C4-2B (cell line): ENCODE data around the gene TP53TG3.
"Not testable (repeated sequence)": the region's sequence is repeated elsewhere in the genome, so short reads cannot be mapped to it uniquely, and the experiment has no call there.

Source experiments
- H3K27ac ChIP-seq: fragments of 450-650 bp; 2 replicates; pipeline ENCODE4 v1.5.1; 2017

TP53TG3 gene, protein sequence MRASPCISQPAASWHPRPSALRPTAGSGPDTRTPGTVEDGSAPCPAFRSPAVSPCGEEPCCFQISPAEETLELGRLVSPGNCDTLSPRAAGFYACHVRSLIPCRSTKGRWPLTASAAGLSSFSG

DNA sequence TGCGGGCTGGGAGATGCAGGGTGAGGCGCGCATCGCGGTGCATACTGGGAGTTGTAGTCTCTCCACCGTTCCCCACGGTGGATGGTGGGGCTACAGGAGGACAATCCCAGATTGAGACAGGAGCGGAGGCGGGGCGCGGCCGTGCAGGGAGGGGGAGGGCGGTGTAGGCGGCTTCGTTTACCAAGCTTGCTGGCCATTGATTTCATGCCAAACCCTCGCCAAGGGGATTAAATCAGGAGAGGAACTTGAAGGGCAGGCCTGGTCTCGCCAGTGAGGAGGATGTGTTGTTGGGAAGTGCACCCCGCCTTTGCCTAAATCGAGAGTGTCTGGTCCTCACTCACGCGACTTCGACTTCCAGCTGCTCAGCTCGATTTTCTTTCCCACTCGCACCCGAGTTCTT, at the start of gene TP53TG3:
TP53TG3 (minus strand) TSS at position 101 of the 400 bp plus-strand sequence; CDS start at position 33, 68 bp downstream.
- H3K27ac ChIP-seq = not testable (repeated sequence)

DNA sequence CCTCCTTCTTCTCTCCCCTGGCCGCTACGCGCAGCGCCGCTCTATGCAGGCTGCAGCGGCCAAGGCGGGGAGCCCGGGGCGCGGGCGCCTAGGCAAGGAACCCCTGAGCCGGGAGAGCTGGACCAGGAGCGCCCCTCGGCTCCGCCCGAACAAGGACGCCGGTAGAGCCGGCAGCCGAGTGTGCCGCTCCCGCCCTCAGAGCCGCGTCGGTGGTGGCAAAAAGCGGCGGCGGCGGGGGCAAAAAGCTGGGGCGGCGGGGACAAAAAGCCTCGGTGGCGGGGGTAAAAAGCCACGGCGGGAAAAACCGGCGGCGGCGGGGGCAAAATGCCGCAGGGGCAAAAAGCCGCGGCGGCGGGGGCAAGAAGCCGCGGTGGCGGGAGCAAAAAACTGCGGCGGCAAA, 25.1 kb downstream of the TP53TG3 start:
- H3K27ac ChIP-seq = not testable (repeated sequence)

DNA sequence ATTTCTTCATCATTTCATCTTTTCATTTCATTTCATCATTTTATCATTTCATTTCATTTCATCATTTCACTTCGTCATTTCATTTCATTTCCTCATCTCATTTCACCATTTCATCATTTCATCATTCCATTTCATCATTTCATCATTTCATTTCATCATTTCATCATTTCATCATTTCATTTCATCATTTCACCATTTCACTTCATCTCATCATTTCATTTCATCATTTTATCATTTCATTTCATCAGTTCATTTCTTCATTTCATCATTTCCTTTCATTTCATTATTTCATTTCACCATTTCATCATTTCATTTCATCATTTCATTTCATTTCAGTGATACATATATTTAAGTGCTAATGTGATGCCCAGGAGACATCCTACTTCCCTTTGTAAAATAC, 28.4 kb downstream of the TP53TG3 start:
- not testable (repeated sequence) for H3K27ac ChIP-seq

DNA sequence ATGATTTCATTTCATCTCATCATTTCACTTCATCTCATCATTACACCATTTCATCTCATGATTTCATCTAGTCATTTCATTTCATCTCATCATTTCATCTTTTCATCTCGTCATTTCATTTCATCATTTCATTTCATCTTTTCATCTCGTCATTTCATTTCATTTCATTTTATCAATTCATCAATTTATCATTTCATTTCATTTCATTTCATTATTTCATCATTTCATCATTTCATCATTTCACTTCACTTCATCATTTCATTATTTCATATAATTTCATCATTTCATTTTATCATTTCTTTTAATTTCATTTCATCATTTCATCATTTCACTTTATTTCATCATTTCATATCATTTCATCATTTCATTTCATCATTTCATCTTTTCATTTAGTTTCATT, 29.2 kb downstream of the TP53TG3 start:
- not testable (repeated sequence) for H3K27ac ChIP-seq

DNA sequence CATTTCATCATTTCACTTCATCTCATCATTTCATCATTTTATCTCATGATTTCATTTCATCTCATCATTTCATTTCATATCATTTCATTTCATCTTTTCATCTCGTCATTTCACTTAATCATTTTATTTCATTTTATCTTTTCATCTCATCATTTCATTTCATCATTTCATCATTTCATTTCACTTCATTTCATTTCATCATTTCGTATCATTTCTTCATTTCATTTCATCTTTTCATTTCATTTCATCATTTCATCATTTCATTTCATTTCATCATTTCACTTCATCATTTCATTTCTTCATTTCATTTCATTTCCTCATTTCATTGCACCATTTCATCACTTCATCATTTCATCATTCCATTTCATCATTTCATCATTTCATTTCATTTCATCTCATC, 29.8 kb downstream of the TP53TG3 start:
- H3K27ac ChIP-seq = not testable (repeated sequence)

DNA sequence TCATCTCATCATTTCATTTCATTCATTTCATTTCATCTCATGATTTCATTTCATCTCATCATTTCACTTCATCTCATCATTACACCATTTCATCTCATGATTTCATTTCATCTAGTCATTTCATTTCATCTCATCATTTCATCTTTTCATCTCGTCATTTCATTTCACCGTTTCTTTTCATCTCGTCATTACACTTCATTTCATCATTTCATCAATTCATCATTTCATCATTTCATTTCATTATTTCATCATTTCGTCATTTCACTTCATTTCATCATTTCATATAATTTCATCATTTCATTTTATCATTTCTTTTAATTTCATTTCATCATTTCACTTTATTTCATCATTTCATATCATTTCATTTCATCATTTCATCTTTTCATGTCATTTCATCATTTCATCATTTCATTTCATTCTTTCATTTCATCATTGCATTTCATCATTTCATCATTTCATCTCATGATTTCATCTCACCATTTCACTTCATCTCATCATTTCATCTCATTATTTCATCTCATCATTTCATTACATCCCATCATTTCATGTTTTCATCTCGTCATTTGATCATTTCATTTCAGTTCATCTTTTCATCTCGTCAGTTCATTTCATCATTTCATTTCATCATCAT, 30.6 kb downstream of the TP53TG3 start:
- H3K27ac ChIP-seq = not testable (repeated sequence)

DNA sequence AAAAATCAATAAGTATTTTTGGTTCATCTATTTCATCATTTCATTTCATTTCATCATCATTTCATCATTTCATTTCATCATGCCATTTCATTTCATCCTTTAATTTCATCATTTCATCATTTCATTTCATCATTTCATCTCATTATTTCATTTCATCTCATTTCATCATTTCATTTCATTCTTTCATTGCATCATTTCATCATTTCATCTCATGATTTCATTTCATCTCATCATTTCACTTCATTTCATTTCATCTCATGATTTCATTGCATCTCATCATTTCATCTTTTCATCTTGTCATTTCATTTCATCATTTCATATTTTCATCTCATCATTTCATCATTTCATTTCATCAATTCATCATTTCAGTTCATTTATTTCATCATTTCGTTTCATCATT, 31.2 kb downstream of the TP53TG3 start:
- not testable (repeated sequence) for H3K27ac ChIP-seq

DNA sequence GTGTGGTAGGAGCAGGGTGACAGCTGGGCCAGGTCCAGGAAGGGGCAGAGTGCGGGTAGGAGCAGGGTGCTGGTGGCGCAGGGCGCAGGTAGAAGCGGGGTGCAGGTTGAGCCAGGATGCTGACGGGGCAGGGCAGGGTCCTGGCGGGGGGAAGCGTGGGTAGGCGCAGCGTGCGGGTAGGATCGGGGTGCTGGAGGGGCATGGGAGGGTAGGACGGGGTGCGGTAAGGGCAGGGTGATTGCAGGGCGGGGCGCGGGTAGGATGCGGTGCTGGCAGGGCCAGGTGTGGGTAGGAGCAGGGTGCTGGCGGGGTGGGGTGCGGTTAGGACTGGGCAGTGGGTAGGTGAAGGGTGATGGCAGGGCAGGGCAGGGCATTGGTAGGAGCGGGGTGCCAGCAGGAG, 38.4 kb downstream of the TP53TG3 start:
- not testable (repeated sequence) for H3K27ac ChIP-seq

DNA sequence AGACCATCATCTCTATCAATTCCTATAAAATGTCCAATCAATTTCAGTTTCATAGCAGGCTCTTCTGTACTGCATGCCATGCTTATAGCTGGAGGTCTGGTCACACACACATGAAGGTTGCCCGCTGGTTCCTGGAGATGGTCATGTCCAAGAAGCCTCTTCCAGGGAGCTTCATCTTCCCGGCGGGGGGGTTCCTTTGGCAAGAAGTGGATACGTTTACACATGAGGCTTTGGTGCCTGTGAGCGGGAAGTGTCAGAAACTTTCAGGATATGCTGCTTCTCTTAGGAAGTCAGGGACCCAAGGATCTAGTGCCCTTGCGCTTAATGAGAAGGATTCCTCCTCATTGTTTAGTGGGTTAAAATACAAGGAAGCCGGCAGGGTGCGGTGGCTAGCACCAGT, 43.9 kb downstream of the TP53TG3 start:
- H3K27ac ChIP-seq = not testable (repeated sequence)
